GM12873 (cell line): ENCODE results near the gene CITED2.

Experiments
- CTCF ChIP-seq: IDR thresholded peaks from 2 replicates; pipeline ENCODE4 v1.5.1; 2012; ENCODE audit warnings: low read depth, mild to moderate bottlenecking, moderate library complexity, low read length, control low read depth; ENCODE audit not compliant: insufficient read depth; ENCODE audit errors: missing control alignments

CITED2 gene

GRCh38 chr6:139380611-139381010 lies 6.2 kb upstream of the CITED2 start:
- TF ChIP-seq CTCF: no peak

GRCh38 chr6:139380168-139380567 lies 5.7 kb upstream of the CITED2 start:
- TF ChIP-seq CTCF: no peak

GRCh38 chr6:139378882-139379341 lies 4.5 kb upstream of the CITED2 start:
- TF ChIP-seq CTCF: no peak

- TF ChIP-seq CTCF: no peak
Observed at GRCh38 chr6:139378226-139378625, 3.8 kb upstream of the CITED2 start.

GRCh38 chr6:139376604-139377218 lies 2.3 kb upstream of the CITED2 start:
- no peak for TF ChIP-seq CTCF

- no peak for TF ChIP-seq CTCF
Observed at GRCh38 chr6:139376017-139376330, 1.5 kb upstream of the CITED2 start.

- no peak for TF ChIP-seq CTCF
Observed at GRCh38 chr6:139375226-139376016, 973 bp upstream of the CITED2 start.
